HepG2 (cell line): ENCODE data around the gene CAB39. TPM values are rescaled to one million over a fixed set of nuclear protein-coding genes. Genes with fewer than 3 reads are reported as not detected.

Experiments
- CCAR2 ChIP-seq: fragments of 200-400 bp; formaldehyde crosslinking; optimal IDR thresholded peaks from 2 replicates; pipeline ENCODE3; 2018; ENCODE audit warnings: low read depth, mild to moderate bottlenecking, low read length, moderate library complexity
- IKZF4 ChIP-seq: sonication (generic); formaldehyde crosslinking; IDR thresholded peaks from 2 replicates; pipeline ENCODE4 v1.5.1; 2020; ENCODE audit warnings: borderline replicate concordance, mild to moderate bottlenecking, low read depth, missing genetic modification reagents; ENCODE audit errors: not compliant biosample characterization
- JARID2 ChIP-seq: sonication (generic); formaldehyde crosslinking; IDR thresholded peaks from 2 replicates; pipeline ENCODE4 v1.8.1; 2023; ENCODE audit warnings: missing genetic modification reagents, inconsistent platforms; ENCODE audit not compliant: insufficient replicate concordance
- KDM6A ChIP-seq: IDR thresholded peaks from 2 replicates; pipeline ENCODE4 v1.6.1; 2016; ENCODE audit warnings: low read depth
- NFYC ChIP-seq: IDR thresholded peaks from 2 replicates; pipeline ENCODE4 v1.6.1; 2016; ENCODE audit warnings: missing genetic modification reagents, missing compliant biosample characterization
- PRMT3 ChIP-seq: sonication (generic); formaldehyde crosslinking; IDR thresholded peaks from 2 replicates; pipeline ENCODE4 v1.8.1; 2022; ENCODE audit warnings: low read depth, mild to moderate bottlenecking, moderate library complexity, missing genetic modification reagents, borderline replicate concordance
- PRPF4 ChIP-seq: fragments of 200-400 bp; formaldehyde crosslinking; IDR thresholded peaks from 2 replicates; pipeline ENCODE4 v1.6.1; 2016; ENCODE audit warnings: low read length, low read depth; ENCODE audit not compliant: poor library complexity, severe bottlenecking
- RFX5 ChIP-seq: IDR thresholded peaks from 2 replicates; pipeline ENCODE4 v1.6.1; 2011; ENCODE audit warnings: low read depth, low read length, improper control_type of control experiment
- SIX1 ChIP-seq: sonication (generic); formaldehyde crosslinking; IDR thresholded peaks from 2 replicates; pipeline ENCODE4 v1.4.0; 2020; ENCODE audit warnings: missing genetic modification reagents, borderline replicate concordance
- SSRP1 ChIP-seq: IDR thresholded peaks from 2 replicates; pipeline ENCODE4 v1.6.1; 2016; ENCODE audit warnings: control low read depth
- TGIF2 ChIP-seq: IDR thresholded peaks from 2 replicates; pipeline ENCODE4 v1.6.1; 2016; ENCODE audit warnings: control low read depth, missing compliant biosample characterization
- ZMYM3 ChIP-seq: sonication (generic); formaldehyde crosslinking; IDR thresholded peaks from 2 replicates; pipeline ENCODE4 v1.5.1; 2020; ENCODE audit warnings: mild to moderate bottlenecking, missing genetic modification reagents
- ZNF891 ChIP-seq: sonication (generic); formaldehyde crosslinking; IDR thresholded peaks from 2 replicates; pipeline ENCODE4 v1.5.0; 2020; ENCODE audit warnings: mild to moderate bottlenecking, missing genetic modification reagents
- polyA plus RNA-seq, 8 experiments: library from polyadenylated mRNA; depleted of rRNA in 3 of 8; stranded (reverse) in 7 of 8; unstranded in 1 of 8; fragments of >200 nt; fragmentation: Illumina TruSeq in 4 of 8; extraction: Trizol in 4 of 8; gene quantifications; 2 replicates each; pipeline versions ENCODE4 v1.2.1 to v1.2.3, GENCODE V29; 2011 to 2016; ENCODE audit warnings: low read depth in 4 of 8, missing spikeins in 1 of 8, mixed read lengths in 1 of 8; ENCODE audit not compliant: insufficient read depth in 1 of 8
- total RNA-seq, 5 experiments: library from RNA; depleted of rRNA; stranded (reverse); fragments of >200 nt; fragmentation: Illumina TruSeq; extraction: Trizol; gene quantifications; 2 replicates each; pipeline ENCODE4 v1.2.3, GENCODE V29; 2016; ENCODE audit warnings: low read depth in 1 of 5
- TF ChIP-seq, protein P1 (sequence below): IDR thresholded peaks from 2 replicates; pipeline ENCODE4 v1.6.1; 2016; ENCODE audit warnings: low read depth
- TF ChIP-seq, protein P2 (sequence below): IDR thresholded peaks from 2 replicates; pipeline ENCODE4 v1.6.1; 2016; ENCODE audit warnings: missing compliant biosample characterization, missing genetic modification reagents, borderline replicate concordance
- TF ChIP-seq, protein P3 (sequence below): sonication (generic); formaldehyde crosslinking; IDR thresholded peaks from 2 replicates; pipeline ENCODE4 v1.5.0; 2020; ENCODE audit warnings: missing genetic modification reagents
- TF ChIP-seq, protein P4 (sequence below): sonication (generic); formaldehyde crosslinking; IDR thresholded peaks from 2 replicates; pipeline ENCODE4 v1.4.0; 2020; ENCODE audit warnings: low read depth, mild to moderate bottlenecking, missing genetic modification reagents
- TF ChIP-seq, protein P5 (sequence below): sonication (generic); formaldehyde crosslinking; IDR thresholded peaks from 2 replicates; pipeline ENCODE4 v1.4.0; 2020; ENCODE audit warnings: mild to moderate bottlenecking, missing genetic modification reagents, borderline replicate concordance

The CAB39 gene
- total and polyA plus RNA-seq, 2 of the 13 experiments (the other 11 are each of a cell fraction or from before 2014, with no cell fraction given) = 19.3 to 45.3 TPM

DNA sequence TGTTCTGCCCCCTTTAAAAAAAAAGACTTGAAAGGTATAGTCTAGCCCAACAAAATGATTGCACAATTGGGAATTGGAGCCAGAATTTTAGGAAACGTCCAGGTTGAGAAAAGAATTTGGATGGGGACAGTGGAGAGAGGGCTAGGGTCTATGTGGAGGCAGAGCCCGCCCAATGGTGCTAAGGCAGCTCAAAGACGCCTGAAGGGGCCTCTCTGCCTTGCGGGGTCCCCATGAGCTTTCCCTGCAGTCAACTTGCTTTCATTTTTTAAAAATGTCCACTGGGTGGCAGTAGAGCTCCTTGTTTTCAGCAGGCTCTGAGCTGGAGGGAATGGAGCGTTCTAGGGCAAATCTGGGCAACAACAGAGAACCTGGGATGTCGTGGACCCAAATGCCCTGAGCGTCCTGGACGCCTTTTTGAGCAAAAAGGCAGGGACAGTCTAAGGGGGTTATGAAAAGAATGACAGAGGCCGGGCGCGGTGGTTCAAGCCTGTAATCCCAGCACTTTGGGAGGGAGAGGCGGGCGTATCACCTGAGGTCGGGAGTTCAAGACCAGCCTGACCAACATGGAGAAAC, 111.8 kb downstream of the CAB39 start (continued):
- TF ChIP-seq SSRP1 (CRISPR knock-in tag) = no peak
- no peak for TF ChIP-seq NFYC (CRISPR knock-in tag)
- no peak for TF ChIP-seq CCAR2
- 0 out of 2 replicates have a peak, but pooled peaks have one; percentile 11 for TF ChIP-seq RFX5
- TF ChIP-seq, protein P1, sequence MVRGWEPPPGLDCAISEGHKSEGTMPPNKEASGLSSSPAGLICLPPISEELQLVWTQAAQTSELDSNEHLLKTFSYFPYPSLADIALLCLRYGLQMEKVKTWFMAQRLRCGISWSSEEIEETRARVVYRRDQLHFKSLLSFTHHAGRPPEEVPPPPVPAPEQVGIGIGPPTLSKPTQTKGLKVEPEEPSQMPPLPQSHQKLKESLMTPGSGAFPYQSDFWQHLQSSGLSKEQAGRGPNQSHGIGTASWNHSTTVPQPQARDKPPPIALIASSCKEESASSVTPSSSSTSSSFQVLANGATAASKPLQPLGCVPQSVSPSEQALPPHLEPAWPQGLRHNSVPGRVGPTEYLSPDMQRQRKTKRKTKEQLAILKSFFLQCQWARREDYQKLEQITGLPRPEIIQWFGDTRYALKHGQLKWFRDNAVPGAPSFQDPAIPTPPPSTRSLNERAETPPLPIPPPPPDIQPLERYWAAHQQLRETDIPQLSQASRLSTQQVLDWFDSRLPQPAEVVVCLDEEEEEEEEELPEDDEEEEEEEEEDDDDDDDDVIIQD (CRISPR knock-in tag) = no peak
- TF ChIP-seq KDM6A (CRISPR knock-in tag) = no peak
- TF ChIP-seq, protein P2, sequence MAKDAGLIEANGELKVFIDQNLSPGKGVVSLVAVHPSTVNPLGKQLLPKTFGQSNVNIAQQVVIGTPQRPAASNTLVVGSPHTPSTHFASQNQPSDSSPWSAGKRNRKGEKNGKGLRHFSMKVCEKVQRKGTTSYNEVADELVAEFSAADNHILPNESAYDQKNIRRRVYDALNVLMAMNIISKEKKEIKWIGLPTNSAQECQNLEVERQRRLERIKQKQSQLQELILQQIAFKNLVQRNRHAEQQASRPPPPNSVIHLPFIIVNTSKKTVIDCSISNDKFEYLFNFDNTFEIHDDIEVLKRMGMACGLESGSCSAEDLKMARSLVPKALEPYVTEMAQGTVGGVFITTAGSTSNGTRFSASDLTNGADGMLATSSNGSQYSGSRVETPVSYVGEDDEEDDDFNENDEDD (CRISPR knock-in tag) = no peak
- TF ChIP-seq PRMT3 (CRISPR knock-in tag) = no peak
- TF ChIP-seq TGIF2 (CRISPR knock-in tag) = no peak
- TF ChIP-seq, protein P3, sequence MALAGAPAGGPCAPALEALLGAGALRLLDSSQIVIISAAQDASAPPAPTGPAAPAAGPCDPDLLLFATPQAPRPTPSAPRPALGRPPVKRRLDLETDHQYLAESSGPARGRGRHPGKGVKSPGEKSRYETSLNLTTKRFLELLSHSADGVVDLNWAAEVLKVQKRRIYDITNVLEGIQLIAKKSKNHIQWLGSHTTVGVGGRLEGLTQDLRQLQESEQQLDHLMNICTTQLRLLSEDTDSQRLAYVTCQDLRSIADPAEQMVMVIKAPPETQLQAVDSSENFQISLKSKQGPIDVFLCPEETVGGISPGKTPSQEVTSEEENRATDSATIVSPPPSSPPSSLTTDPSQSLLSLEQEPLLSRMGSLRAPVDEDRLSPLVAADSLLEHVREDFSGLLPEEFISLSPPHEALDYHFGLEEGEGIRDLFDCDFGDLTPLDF (CRISPR knock-in tag) = no peak
- TF ChIP-seq SIX1 (CRISPR knock-in tag) = no peak
- TF ChIP-seq, protein P4, sequence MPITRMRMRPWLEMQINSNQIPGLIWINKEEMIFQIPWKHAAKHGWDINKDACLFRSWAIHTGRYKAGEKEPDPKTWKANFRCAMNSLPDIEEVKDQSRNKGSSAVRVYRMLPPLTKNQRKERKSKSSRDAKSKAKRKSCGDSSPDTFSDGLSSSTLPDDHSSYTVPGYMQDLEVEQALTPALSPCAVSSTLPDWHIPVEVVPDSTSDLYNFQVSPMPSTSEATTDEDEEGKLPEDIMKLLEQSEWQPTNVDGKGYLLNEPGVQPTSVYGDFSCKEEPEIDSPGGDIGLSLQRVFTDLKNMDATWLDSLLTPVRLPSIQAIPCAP (CRISPR knock-in tag) = no peak
- TF ChIP-seq ZNF891 (CRISPR knock-in tag) = no peak
- no peak for TF ChIP-seq IKZF4
- no peak for TF ChIP-seq PRPF4
- TF ChIP-seq, protein P5, sequence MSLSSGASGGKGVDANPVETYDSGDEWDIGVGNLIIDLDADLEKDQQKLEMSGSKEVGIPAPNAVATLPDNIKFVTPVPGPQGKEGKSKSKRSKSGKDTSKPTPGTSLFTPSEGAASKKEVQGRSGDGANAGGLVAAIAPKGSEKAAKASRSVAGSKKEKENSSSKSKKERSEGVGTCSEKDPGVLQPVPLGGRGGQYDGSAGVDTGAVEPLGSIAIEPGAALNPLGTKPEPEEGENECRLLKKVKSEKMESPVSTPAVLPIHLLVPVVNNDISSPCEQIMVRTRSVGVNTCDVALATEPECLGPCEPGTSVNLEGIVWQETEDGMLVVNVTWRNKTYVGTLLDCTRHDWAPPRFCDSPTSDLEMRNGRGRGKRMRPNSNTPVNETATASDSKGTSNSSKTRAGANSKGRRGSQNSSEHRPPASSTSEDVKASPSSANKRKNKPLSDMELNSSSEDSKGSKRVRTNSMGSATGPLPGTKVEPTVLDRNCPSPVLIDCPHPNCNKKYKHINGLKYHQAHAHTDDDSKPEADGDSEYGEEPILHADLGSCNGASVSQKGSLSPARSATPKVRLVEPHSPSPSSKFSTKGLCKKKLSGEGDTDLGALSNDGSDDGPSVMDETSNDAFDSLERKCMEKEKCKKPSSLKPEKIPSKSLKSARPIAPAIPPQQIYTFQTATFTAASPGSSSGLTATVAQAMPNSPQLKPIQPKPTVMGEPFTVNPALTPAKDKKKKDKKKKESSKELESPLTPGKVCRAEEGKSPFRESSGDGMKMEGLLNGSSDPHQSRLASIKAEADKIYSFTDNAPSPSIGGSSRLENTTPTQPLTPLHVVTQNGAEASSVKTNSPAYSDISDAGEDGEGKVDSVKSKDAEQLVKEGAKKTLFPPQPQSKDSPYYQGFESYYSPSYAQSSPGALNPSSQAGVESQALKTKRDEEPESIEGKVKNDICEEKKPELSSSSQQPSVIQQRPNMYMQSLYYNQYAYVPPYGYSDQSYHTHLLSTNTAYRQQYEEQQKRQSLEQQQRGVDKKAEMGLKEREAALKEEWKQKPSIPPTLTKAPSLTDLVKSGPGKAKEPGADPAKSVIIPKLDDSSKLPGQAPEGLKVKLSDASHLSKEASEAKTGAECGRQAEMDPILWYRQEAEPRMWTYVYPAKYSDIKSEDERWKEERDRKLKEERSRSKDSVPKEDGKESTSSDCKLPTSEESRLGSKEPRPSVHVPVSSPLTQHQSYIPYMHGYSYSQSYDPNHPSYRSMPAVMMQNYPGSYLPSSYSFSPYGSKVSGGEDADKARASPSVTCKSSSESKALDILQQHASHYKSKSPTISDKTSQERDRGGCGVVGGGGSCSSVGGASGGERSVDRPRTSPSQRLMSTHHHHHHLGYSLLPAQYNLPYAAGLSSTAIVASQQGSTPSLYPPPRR (CRISPR knock-in tag) = no peak
- 0 out of 2 replicates have a peak, but pooled peaks have one; percentile 46 for TF ChIP-seq ZMYM3 (CRISPR knock-in tag)
- no peak for TF ChIP-seq JARID2 (CRISPR knock-in tag)
